Measurements from ENCODE around the gene MRPL37.
"Not testable (repeated sequence)": the region's sequence is repeated elsewhere in the genome, so short reads cannot be mapped to it uniquely, and the experiment has no call there.

Gene MRPL37

GRCh38 chr1:54225986-54226559 lies 26.1 kb downstream of the MRPL37 start:
- no peaks in the 10 kb centered on the region for H3K9me3 ChIP-seq (replicated peaks in 1 of 11)
- peaks cover 35 to 54% (median 47%) of the 10 kb centered on the region in 10 experiments for H3K4me1 ChIP-seq
- H3K27ac ChIP-seq = no peak overlapping the region
- no peaks in the 10 kb centered on the region for H3K27me3 ChIP-seq
- no peak overlapping the region for H3K9ac ChIP-seq
- no peak overlapping the region for H3K4me3 ChIP-seq
- H3K36me3 ChIP-seq = peaks cover 8 to 64% (median 38%) of the 10 kb centered on the region in 11 experiments; a peak in 20 of 22 replicates
- TF ChIP-seq Cebpa-rat (IDR thresholded peaks at IDR 0.05) = no peak
- no peak overlapping the region for H3K4me2 ChIP-seq
- peaks cover 0 to 65% (median 18%) of the 10 kb centered on the region in 11 experiments; a peak in 13 of 22 replicates for H4K20me1 ChIP-seq

- peaks cover 42 to 59% (median 51%) of the 10 kb centered on the region in 10 experiments for H3K4me1 ChIP-seq
- no peak overlapping the region for H3K4me3 ChIP-seq
- H3K36me3 ChIP-seq = peaks cover 0 to 53% (median 30%) of the 10 kb centered on the region in 11 experiments; a peak in 18 of 22 replicates
- H3K27me3 ChIP-seq = no peaks in the 10 kb centered on the region
- TF ChIP-seq Cebpa-rat (IDR thresholded peaks at IDR 0.05) = no peak
- H3K27ac ChIP-seq = peak overlapping the region in 7 of 11 experiments; percentile 2 to 62 (median 47); a peak in 12 of 22 replicates
- H3K4me2 ChIP-seq = peak overlapping the region in 8 of 11 experiments; percentile 23 to 76 (median 68); a peak in 11 of 22 replicates
- H3K9ac ChIP-seq = peak overlapping the region in 4 of 11 experiments; percentile 34 to 45 (median 38); a peak in 4 of 22 replicates
- H3K9me3 ChIP-seq (replicated peaks in 1 of 11) = peaks cover 0 to 1% (median 0%) of the 10 kb centered on the region in 11 experiments; a peak in 4 of 22 replicates
- peaks cover 0 to 54% (median 7%) of the 10 kb centered on the region in 11 experiments; a peak in 10 of 22 replicates for H4K20me1 ChIP-seq
Measured at GRCh38 chr1:54227091-54227602, 27.2 kb downstream of the MRPL37 start.

- peaks cover 0 to 49% (median 28%) of the 10 kb centered on the region in 11 experiments; a peak in 18 of 22 replicates for H3K36me3 ChIP-seq
- H3K4me3 ChIP-seq = no peak overlapping the region
- H3K27me3 ChIP-seq = no peaks in the 10 kb centered on the region
- peaks cover 0 to 47% (median 3%) of the 10 kb centered on the region in 11 experiments; a peak in 7 of 22 replicates for H4K20me1 ChIP-seq
- no peak for TF ChIP-seq Cebpa-rat (IDR thresholded peaks at IDR 0.05)
- peak overlapping the region in 8 of 11 experiments; percentile 23 to 76 (median 68); a peak in 12 of 22 replicates for H3K4me2 ChIP-seq
- H3K9ac ChIP-seq = peak overlapping the region in 4 of 11 experiments; percentile 21 to 38 (median 35); a peak in 5 of 22 replicates
- peak overlapping the region in 7 of 11 experiments; percentile 2 to 62 (median 47); a peak in 10 of 22 replicates for H3K27ac ChIP-seq
- peaks cover 42 to 60% (median 51%) of the 10 kb centered on the region in 10 experiments for H3K4me1 ChIP-seq
- H3K9me3 ChIP-seq (replicated peaks in 1 of 11) = peaks cover 0 to 9% (median 0%) of the 10 kb centered on the region in 11 experiments; a peak in 5 of 22 replicates
Measured at GRCh38 chr1:54227891-54228310, 27.9 kb downstream of the MRPL37 start.

- H3K27ac ChIP-seq = peak overlapping the region in 7 of 11 experiments; percentile 18 to 58 (median 51); a peak in 12 of 22 replicates
- H4K20me1 ChIP-seq = peaks cover 0 to 39% (median 3%) of the 10 kb centered on the region in 11 experiments; a peak in 6 of 22 replicates
- no peak for TF ChIP-seq Cebpa-rat (IDR thresholded peaks at IDR 0.05)
- H3K4me3 ChIP-seq = no peak overlapping the region
- H3K4me2 ChIP-seq = peak overlapping the region in 9 of 11 experiments; percentile 31 to 76 (median 63); a peak in 12 of 22 replicates
- peak overlapping the region in 5 of 11 experiments; percentile 13 to 50 (median 29); a peak in 4 of 22 replicates for H3K9ac ChIP-seq
- no peaks in the 10 kb centered on the region for H3K27me3 ChIP-seq
- peaks cover 0 to 41% (median 24%) of the 10 kb centered on the region in 11 experiments; a peak in 18 of 22 replicates for H3K36me3 ChIP-seq
- H3K4me1 ChIP-seq = peaks cover 42 to 60% (median 51%) of the 10 kb centered on the region in 10 experiments
- H3K9me3 ChIP-seq (replicated peaks in 1 of 11) = peaks cover 0 to 14% (median 0%) of the 10 kb centered on the region in 11 experiments; a peak in 6 of 22 replicates
Measured at GRCh38 chr1:54228638-54229079, 28.7 kb downstream of the MRPL37 start.

GRCh38 chr1:54229281-54229891 lies 29.4 kb downstream of the MRPL37 start:
- H3K4me3 ChIP-seq = no peak overlapping the region
- H3K36me3 ChIP-seq = peaks cover 0 to 34% (median 17%) of the 10 kb centered on the region in 11 experiments; a peak in 16 of 22 replicates
- H3K27ac ChIP-seq = peak overlapping the region in 7 of 11 experiments; percentile 18 to 58 (median 51); a peak in 13 of 22 replicates
- no peaks in the 10 kb centered on the region for H3K27me3 ChIP-seq
- H3K4me2 ChIP-seq = peak overlapping the region; percentile 4 to 75 (median 38); a peak in 21 of 22 replicates
- H4K20me1 ChIP-seq = peaks cover 0 to 35% (median 3%) of the 10 kb centered on the region in 11 experiments; a peak in 6 of 22 replicates
- H3K9ac ChIP-seq = peak overlapping the region in 5 of 11 experiments; percentile 6 to 50 (median 26); a peak in 5 of 22 replicates
- TF ChIP-seq Cebpa-rat (IDR thresholded peaks at IDR 0.05) = no peak
- H3K9me3 ChIP-seq (replicated peaks in 1 of 11) = peaks cover 0 to 14% (median 0%) of the 10 kb centered on the region in 11 experiments; a peak in 6 of 22 replicates
- peaks cover 44 to 62% (median 53%) of the 10 kb centered on the region in 10 experiments for H3K4me1 ChIP-seq

- Histone ChIP-seq H3K4me1 (peaks cover 58 to 75% (median 65%) of the 10 kb centered on the region in 10 experiments), H3K36me3 (peaks cover 0 to 26% (median 12%) of the 10 kb centered on the region in 11 experiments; a peak in 16 of 22 replicates)
Measured at GRCh38 chr1:54230507-54231339, 30.8 kb downstream of the MRPL37 start.

GRCh38 chr1:54233196-54233595 lies 33.2 kb downstream of the MRPL37 start:
- Histone ChIP-seq H3K4me1 (peaks cover 47 to 69% (median 61%) of the 10 kb centered on the region in 10 experiments), H3K9me3 (replicated peaks in 1 of 11) (peaks cover 0 to 14% (median 0%) of the 10 kb centered on the region in 11 experiments; a peak in 6 of 22 replicates), H4K20me1 (peaks cover 0 to 18% (median 0%) of the 10 kb centered on the region in 11 experiments; a peak in 6 of 22 replicates), H3K36me3 (peaks cover 20 to 43% (median 30%) of the 10 kb centered on the region in 11 experiments; a peak in 21 of 22 replicates)
- H3K27ac ChIP-seq, H3K4me2 ChIP-seq, H3K9ac ChIP-seq, H3K27me3 ChIP-seq, H3K4me3 ChIP-seq: not testable (repeated sequence)

More at GRCh38 chr1:54230507-54231339, 30.8 kb downstream of the MRPL37 start:
- Histone ChIP-seq H3K9me3 (replicated peaks in 1 of 11) (peaks cover 0 to 14% (median 0%) of the 10 kb centered on the region in 11 experiments; a peak in 6 of 22 replicates), H3K4me2 (peak overlapping the region; percentile 6 to 74 (median 39); a peak in 16 of 22 replicates), H3K27ac (peak overlapping the region in 7 of 11 experiments; percentile 23 to 68 (median 36); a peak in 10 of 22 replicates), H3K27me3 (no peaks in the 10 kb centered on the region), H4K20me1 (peaks cover 0 to 35% (median 3%) of the 10 kb centered on the region in 11 experiments; a peak in 8 of 22 replicates), H3K4me3 (no peak overlapping the region), H3K9ac (peak overlapping the region in 1 of 11 experiments; percentile 9; a peak in 1 of 22 replicates)
- no peak for TF ChIP-seq Cebpa-rat (IDR thresholded peaks at IDR 0.05)
